GM08714 (cell line): ENCODE data around the gene FRMD3.

Source experiments
- H3K4me3 ChIP-seq: fragments of 200-500 bp; sonication (Bioruptor generic); 2 replicates; pipeline ENCODE4 v1.5.1; 2014; ENCODE audit warnings: mild to moderate bottlenecking, low read length, inconsistent platforms
- ZNF274 ChIP-seq: IDR thresholded peaks from 2 replicates; pipeline ENCODE4 v1.6.1; 2012; ENCODE audit warnings: mild to moderate bottlenecking, low read depth, low read length

Gene FRMD3

DNA sequence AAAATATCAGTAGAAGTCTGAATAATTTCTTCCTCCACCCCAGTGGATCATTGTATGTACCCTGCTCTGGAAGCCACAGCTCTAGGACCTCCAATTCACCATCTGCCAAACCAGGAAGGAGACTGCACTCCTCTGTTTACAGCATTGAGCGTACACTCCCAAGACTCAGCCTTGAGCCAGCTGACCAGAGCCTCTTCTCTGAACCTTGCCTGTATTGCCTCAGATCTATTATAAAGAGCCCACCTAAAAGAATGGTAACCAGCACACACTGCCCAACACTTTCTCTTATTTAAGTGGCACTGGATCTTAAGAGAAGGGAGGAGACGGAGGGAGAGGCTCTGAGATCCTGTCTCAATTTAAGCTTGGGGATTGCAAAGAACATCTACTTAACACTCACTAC, 257.4 kb downstream of the FRMD3 start:
- TF ChIP-seq ZNF274 = no peak
- no peak overlapping the region for H3K4me3 ChIP-seq

DNA sequence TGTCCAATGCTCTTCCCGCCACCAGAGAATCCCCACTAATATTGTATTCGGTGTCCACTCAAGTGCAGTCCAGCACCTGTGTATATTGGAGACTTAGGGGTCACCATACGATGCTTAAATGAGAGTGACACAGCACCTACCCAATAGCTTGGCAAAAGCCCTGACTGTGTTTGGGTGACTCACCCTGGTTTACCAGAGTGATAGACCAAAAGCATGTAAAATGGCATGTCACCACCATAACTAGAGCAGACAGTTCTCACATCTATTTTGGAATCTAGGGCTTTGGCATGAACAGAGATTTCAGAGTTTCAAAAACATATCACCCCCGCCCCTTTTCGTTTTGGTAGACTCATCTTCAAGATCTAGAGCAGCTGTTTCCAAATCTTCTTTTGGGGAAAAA, 257.9 kb downstream of the FRMD3 start:
- H3K4me3 ChIP-seq = no peak overlapping the region
- no peak for TF ChIP-seq ZNF274

GRCh38 chr9:83274787-83275186, 263.4 kb downstream of the FRMD3 start:
- no peak overlapping the region for H3K4me3 ChIP-seq
- TF ChIP-seq ZNF274 = no peak

- no peak for TF ChIP-seq ZNF274
- no peak overlapping the region for H3K4me3 ChIP-seq
These were observed 266.5 kb downstream of the FRMD3 start for GRCh38 chr9:83271665-83272071.

GRCh38 chr9:83270116-83270515, 268.1 kb downstream of the FRMD3 start:
- no peak for TF ChIP-seq ZNF274
- H3K4me3 ChIP-seq = no peak overlapping the region

GRCh38 chr9:83267741-83268140, 270.5 kb downstream of the FRMD3 start:
- no peak for TF ChIP-seq ZNF274
- H3K4me3 ChIP-seq = no peak overlapping the region

- no peak overlapping the region for H3K4me3 ChIP-seq
- no peak for TF ChIP-seq ZNF274
These were observed 271.3 kb downstream of the FRMD3 start for GRCh38 chr9:83266666-83267496.

- TF ChIP-seq ZNF274 = no peak
- no peak overlapping the region for H3K4me3 ChIP-seq
These were observed 271.9 kb downstream of the FRMD3 start for GRCh38 chr9:83266331-83266665.

DNA sequence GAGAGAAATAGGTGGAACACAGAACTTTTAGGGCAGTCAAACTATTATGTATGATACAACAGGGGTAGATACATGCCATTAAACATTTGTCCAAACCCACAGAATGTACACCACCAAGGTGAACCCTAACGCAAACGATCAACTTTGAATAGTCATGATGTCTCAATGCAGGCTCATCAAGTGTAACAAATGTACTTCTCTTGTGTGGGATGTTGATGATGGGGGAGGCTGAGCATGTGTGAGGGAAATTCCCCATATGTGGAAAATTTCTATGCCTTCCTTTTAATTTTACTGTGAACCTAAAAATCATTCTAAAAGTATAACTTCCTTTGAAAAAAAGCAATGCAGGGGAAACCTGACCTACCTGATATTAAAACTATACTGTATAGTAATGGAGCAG, 273.9 kb downstream of the FRMD3 start:
- no peak for TF ChIP-seq ZNF274
- H3K4me3 ChIP-seq = no peak overlapping the region

DNA sequence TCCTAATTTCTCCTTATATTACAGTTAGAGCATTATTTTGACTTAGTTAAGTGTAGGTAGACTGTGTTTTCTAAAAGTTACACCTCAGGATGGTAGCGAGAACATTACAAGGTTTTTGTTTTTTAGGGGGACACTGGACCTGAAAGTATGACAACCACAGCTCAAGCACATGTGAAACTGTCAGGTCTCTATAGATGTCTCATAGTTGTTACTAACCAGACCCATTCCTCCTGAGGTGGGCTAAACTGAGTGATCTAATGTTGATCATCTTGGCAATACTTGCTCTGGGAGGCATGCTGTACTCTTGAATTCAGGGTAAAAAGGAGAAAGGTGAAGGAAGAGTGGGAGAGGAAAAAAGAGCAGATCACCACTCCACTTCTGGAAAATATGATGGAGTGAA, 278.6 kb downstream of the FRMD3 start:
- no peak overlapping the region for H3K4me3 ChIP-seq
- no peak for TF ChIP-seq ZNF274

GRCh38 chr9:83257937-83258891, 280.0 kb downstream of the FRMD3 start:
- no peak overlapping the region for H3K4me3 ChIP-seq
- TF ChIP-seq ZNF274 = no peak

DNA sequence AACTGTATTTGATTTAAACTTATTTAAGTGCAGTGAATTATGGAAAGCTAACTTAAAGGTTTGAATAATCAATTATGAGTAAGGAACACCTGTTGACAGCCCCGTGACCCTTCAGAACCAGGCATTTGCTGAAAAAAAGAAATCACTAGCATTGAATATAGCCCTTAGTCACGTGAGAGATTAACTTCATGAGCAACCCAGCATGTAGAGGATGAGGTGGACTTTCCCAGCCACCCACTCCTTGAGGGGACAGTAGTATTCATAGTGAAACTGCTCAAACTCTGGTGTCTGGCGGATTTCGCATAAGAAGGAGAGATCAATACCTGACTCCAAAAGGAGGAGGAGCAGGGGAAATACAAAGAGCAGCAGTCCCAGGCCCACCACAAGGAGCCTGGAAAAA, 290.5 kb downstream of the FRMD3 start:
- no peak overlapping the region for H3K4me3 ChIP-seq
- TF ChIP-seq ZNF274 = no peak

- TF ChIP-seq ZNF274 = no peak
- no peak overlapping the region for H3K4me3 ChIP-seq
These were observed 292.1 kb downstream of the FRMD3 start for GRCh38 chr9:83245979-83246659.

DNA sequence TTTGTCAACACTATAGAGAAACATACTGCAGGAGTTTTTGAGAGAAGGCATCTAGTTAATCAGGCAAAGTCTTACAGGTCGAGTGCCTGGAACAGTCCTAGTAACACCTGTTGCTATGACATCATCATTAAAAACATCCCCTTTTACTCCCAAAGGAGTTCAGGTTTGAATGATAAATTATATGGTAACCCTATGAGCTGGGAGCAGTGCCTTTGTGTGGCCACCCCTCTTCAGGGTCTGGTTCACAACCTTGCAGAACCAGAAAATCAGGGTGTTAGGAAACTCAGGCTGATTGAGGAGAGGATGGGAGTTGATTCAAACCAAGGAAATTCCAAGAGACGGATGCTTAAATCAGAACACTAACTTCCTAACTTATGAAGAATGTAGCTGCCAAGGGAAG, 296.1 kb downstream of the FRMD3 start:
- H3K4me3 ChIP-seq = no peak overlapping the region
- TF ChIP-seq ZNF274 = no peak

DNA sequence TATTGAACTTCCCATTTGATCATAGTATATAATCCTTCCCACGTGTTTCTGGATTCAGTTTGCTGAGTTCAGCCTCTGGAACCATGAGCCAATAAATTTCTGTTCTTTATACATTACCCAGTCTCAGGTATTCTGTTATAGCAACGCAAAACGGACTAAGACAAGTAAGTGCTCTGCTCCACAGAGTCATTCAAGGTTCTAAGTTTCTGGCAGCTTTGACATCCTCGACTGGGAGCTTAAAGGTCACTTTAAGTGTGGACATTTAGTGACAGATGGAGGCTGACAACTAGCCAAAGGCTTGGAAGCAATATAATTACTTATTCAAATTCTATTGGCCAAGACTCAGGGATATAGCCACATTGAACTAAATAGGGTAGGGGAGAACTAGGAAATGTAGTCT, 297.5 kb downstream of the FRMD3 start:
- no peak for TF ChIP-seq ZNF274
- H3K4me3 ChIP-seq = no peak overlapping the region

- no peak overlapping the region for H3K4me3 ChIP-seq
- no peak for TF ChIP-seq ZNF274
These were observed 298.5 kb downstream of the FRMD3 start for GRCh38 chr9:83239747-83240146.
